DND-41 (cell line): Measurements from ENCODE around the gene P3H4.

ENCODE experiments used
- ATAC-seq: fragments of 200-7000 bp; cut with Tn5 transposase; 3 replicates; pipeline ENCODE4 v1.9.1; 2021; ENCODE audit warnings: low read depth; ENCODE audit not compliant: insufficient read depth
- DNase-seq: peaks from one replicate; pipeline ENCODE4 v3.0.0-alpha.2; 2020
- H2AFZ ChIP-seq: 2 replicates; pipeline ENCODE4 v1.6.0; 2012; ENCODE audit warnings: low read depth, low read length
- H3K27ac ChIP-seq: 2 replicates; pipeline ENCODE4 v1.5.1; 2012; ENCODE audit warnings: low read length, inconsistent platforms
- H3K27me3 ChIP-seq: fragments of 200-600 bp; sonication (generic); 2 replicates; pipeline ENCODE4 v1.6.0; 2012; ENCODE audit warnings: low read length, mild to moderate bottlenecking, inconsistent platforms; ENCODE audit not compliant: insufficient read depth, poor library complexity
- H3K36me3 ChIP-seq: 2 replicates; pipeline ENCODE4 v1.5.1; 2012; ENCODE audit warnings: low read length, inconsistent platforms; ENCODE audit not compliant: insufficient read depth
- H3K4me1 ChIP-seq: 2 replicates; pipeline ENCODE4 v1.5.1; 2012; ENCODE audit warnings: mild to moderate bottlenecking, low read length; ENCODE audit not compliant: insufficient read depth
- H3K4me2 ChIP-seq: 2 replicates; pipeline ENCODE4 v1.6.0; 2012; ENCODE audit warnings: mild to moderate bottlenecking, moderate library complexity, low read length, inconsistent platforms; ENCODE audit not compliant: insufficient read depth
- H3K4me3 ChIP-seq, 2 experiments: fragments of 200-600 bp in 1 of 2; shearing (Covaris generic) in 1 of 2; 2 replicates each; pipeline ENCODE4 v1.5.1; 2012 to 2016; ENCODE audit warnings: inconsistent platforms in 2 of 2, low read length in 2 of 2, mild to moderate bottlenecking in 2 of 2, low read depth in 1 of 2, moderate library complexity in 1 of 2
- H3K79me2 ChIP-seq: 2 replicates; pipeline ENCODE4 v1.6.0; 2012; ENCODE audit warnings: low read length, inconsistent platforms; ENCODE audit not compliant: insufficient read depth
- H3K9ac ChIP-seq: 2 replicates; pipeline ENCODE4 v1.6.0; 2012; ENCODE audit warnings: low read depth, mild to moderate bottlenecking, inconsistent platforms, low read length, moderate library complexity
- H3K9me3 ChIP-seq: 2 replicates; pipeline ENCODE4 v1.5.1; 2012; ENCODE audit warnings: low read length, moderate library complexity, mild to moderate bottlenecking, inconsistent platforms; ENCODE audit not compliant: insufficient read depth, severe bottlenecking
- H4K20me1 ChIP-seq: 2 replicates; pipeline ENCODE4 v1.6.0; 2012; ENCODE audit warnings: low read length; ENCODE audit not compliant: insufficient read depth
- CTCF ChIP-seq: IDR thresholded peaks from 2 replicates; pipeline ENCODE4 v1.5.1; 2012; ENCODE audit warnings: borderline replicate concordance, low read length, moderate library complexity, mild to moderate bottlenecking; ENCODE audit not compliant: poor library complexity, severe bottlenecking; ENCODE audit errors: extremely low read depth
- EZH2 ChIP-seq: IDR thresholded peaks from 3 replicates; pipeline ENCODE4 v1.6.1; 2012; ENCODE audit warnings: borderline replicate concordance, low read depth, mild to moderate bottlenecking, moderate library complexity, low read length, inconsistent platforms; ENCODE audit not compliant: severe bottlenecking

P3H4 gene

GRCh38 chr17:41758601-41759000 is 53.1 kb downstream of the P3H4 start:
- Histone ChIP-seq H2AFZ (no peak overlapping the region), H3K4me2 (no peak overlapping the region), H4K20me1 (no peaks in the 10 kb centered on the region), H3K9ac (no peak overlapping the region), H3K36me3 (no peaks in the 10 kb centered on the region), H3K27ac (no peak overlapping the region), H3K4me3 (no peak overlapping the region), H3K9me3 (no peaks in the 10 kb centered on the region), H3K79me2 (no peaks in the 10 kb centered on the region), H3K4me1 (no peaks in the 10 kb centered on the region), H3K27me3 (no peaks in the 10 kb centered on the region)
- ATAC-seq, result no peak
- no peak for DNase-seq
- no peak for TF ChIP-seq CTCF
- no peak for TF ChIP-seq EZH2

GRCh38 chr17:41754066-41754465 is 57.7 kb downstream of the P3H4 start:
- Histone ChIP-seq H3K9ac (no peak overlapping the region), H3K27me3 (no peaks in the 10 kb centered on the region), H3K4me2 (no peak overlapping the region), H3K4me3 (no peak overlapping the region), H3K79me2 (no peaks in the 10 kb centered on the region), H3K27ac (no peak overlapping the region), H3K4me1 (no peaks in the 10 kb centered on the region), H3K9me3 (no peaks in the 10 kb centered on the region), H2AFZ (no peak overlapping the region), H4K20me1 (no peaks in the 10 kb centered on the region), H3K36me3 (no peaks in the 10 kb centered on the region)
- DNase-seq (no peak), ATAC-seq (no peak)
- TF ChIP-seq EZH2 (no peak), CTCF (no peak)
